Nasal cavity respiratory epithelium epithelial cell of viscerocranial mucosa (primary cell): ENCODE data around the gene PDGFB. TPM values are rescaled to one million over a fixed set of nuclear protein-coding genes. Genes with fewer than 3 reads are reported as not detected.

ENCODE experiments used
- total RNA-seq: library from RNA; depleted of rRNA; stranded (reverse); fragments of >200 nt; gene quantifications from 2 replicates; pipeline ENCODE4 v1.2.3, GENCODE V29; 2014

Gene PDGFB
- total RNA-seq: 3.8 and 10.7 TPM in 2 replicates

DNA sequence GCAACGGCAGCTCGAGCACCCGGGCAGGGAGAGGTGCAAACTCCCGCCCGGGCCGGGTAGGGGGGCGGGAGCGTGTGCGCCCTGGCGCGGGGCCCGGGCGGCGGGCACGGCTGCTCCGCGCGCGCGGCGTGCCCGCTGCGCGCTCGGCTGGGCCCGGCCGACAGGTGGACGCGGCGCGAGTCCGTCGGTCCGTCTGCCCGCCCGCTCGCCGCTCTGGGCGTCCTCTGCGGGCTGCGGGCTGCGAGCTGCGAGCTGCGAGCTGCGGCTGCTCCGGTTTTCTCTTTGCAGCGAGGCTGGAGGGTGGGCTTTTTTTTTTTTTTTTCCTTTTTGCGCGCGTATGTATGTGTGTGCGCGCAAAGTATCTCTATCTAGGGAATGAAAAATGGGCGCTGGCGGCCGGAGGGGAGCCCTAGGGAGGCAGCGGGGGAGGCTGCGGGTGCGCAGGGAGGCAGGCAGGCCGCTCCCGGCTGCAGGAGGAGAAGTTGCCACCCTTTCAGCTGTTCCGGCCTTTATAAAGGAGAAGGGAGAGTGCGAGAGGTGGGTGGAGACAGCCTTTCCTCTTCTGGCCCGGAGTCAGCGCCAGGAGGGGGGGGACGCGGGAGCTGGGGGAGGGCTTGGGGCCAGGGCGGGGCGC lies at the start of gene PDGFB:
Gene PDGFB, minus strand, starts transcription at position 487 of the 634 bp plus-strand sequence. CDS start 1,019 bp downstream, outside the sequence.

Other genes starting within 250 kb of the PDGFB start
- gene APOBEC3C, start 230.7 kb downstream of the PDGFB start, total RNA-seq: 7.5 and 13.0 TPM in 2 replicates
- gene APOBEC3D, start 223.9 kb downstream of the PDGFB start, total RNA-seq: 0.34 and 0.93 TPM in 2 replicates
- 2.1 and 4.3 TPM in 2 replicates for gene APOBEC3F, start 204.1 kb downstream of the PDGFB start, total RNA-seq
- 1.4 and 4.8 TPM in 2 replicates for gene APOBEC3G, start 167.7 kb downstream of the PDGFB start, total RNA-seq
- not detected in 2 replicates for gene APOBEC3H, start 147.7 kb downstream of the PDGFB start, total RNA-seq
- gene CBX7, start 92.3 kb downstream of the PDGFB start, total RNA-seq: 2.4 and 3.9 TPM in 2 replicates
- 3,457 and 4,846 TPM in 2 replicates for gene RPL3, start 74.6 kb upstream of the PDGFB start, total RNA-seq
- 0.34 and 4.1 TPM in 2 replicates for gene SYNGR1, start 105.0 kb upstream of the PDGFB start, total RNA-seq
- gene TAB1, start 154.8 kb upstream of the PDGFB start, total RNA-seq: 6.8 and 16.7 TPM in 2 replicates
- 0.50 TPM in 1 of 2 replicates, not detected in the other for gene MGAT3, start 212.0 kb upstream of the PDGFB start, total RNA-seq